K562 (cell line): Measurements from ENCODE around the gene E2F1. TPM values are rescaled to one million over a fixed set of nuclear protein-coding genes. Genes with fewer than 3 reads are reported as not detected.

Source experiments
- BHLHE40 ChIP-seq: IDR thresholded peaks from 2 replicates; pipeline ENCODE4 v1.6.1; 2011; ENCODE audit warnings: low read length, improper control_type of control experiment
- DMBX1 ChIP-seq: fragments of 250-450 bp; sonication (Bioruptor Pico); IDR thresholded peaks from 2 replicates; pipeline ENCODE4 v1.8.0; 2022; ENCODE audit warnings: inconsistent platforms, mild to moderate bottlenecking, moderate library complexity, borderline replicate concordance
- EGR1 ChIP-seq: fragments of 450-650 bp; conservative IDR thresholded peaks from 2 replicates; pipeline ENCODE4 v1.6.1; 2017; ENCODE audit warnings: mild to moderate bottlenecking
- FOXA1 ChIP-seq: fragments of 450-650 bp; IDR thresholded peaks from 2 replicates; pipeline ENCODE4 v1.6.1; 2016; ENCODE audit warnings: mild to moderate bottlenecking, borderline replicate concordance
- MTA3 ChIP-seq: fragments of 450-650 bp; formaldehyde crosslinking; IDR thresholded peaks from 2 replicates; pipeline ENCODE4 v1.6.1; 2017; ENCODE audit warnings: mild to moderate bottlenecking, borderline replicate concordance
- RBM39 ChIP-seq: fragments of 200-400 bp; formaldehyde crosslinking; optimal IDR thresholded peaks from 2 replicates; pipeline ENCODE3; 2018; ENCODE audit warnings: low read depth, low read length
- SP2 ChIP-seq: IDR thresholded peaks from 2 replicates; pipeline ENCODE4 v1.6.1; 2011; ENCODE audit warnings: mild to moderate bottlenecking, low read depth, low read length, moderate library complexity; ENCODE audit not compliant: poor library complexity, severe bottlenecking; ENCODE audit errors: extremely low read depth
- STAT5B ChIP-seq: fragments of 250-450 bp; sonication (Bioruptor Pico); IDR thresholded peaks from 2 replicates; pipeline ENCODE4 v1.8.0; 2021; ENCODE audit warnings: mild to moderate bottlenecking, inconsistent platforms
- TAF1 ChIP-seq: IDR thresholded peaks from 2 replicates; pipeline ENCODE4 v1.6.1; 2011; ENCODE audit warnings: mild to moderate bottlenecking, low read length, moderate library complexity; ENCODE audit not compliant: insufficient read depth, control insufficient read depth, severe bottlenecking; ENCODE audit errors: extremely low read depth
- TSC22D4 ChIP-seq: fragments of 450-650 bp; IDR thresholded peaks from 2 replicates; pipeline ENCODE4 v1.6.1; 2016; ENCODE audit warnings: missing genetic modification characterization, missing biosample characterization, control low read depth
- ZBTB17 ChIP-seq: fragments of 450-650 bp; formaldehyde crosslinking; IDR thresholded peaks from 2 replicates; pipeline ENCODE4 v1.4.0; 2020; ENCODE audit warnings: mild to moderate bottlenecking
- ZNF146 ChIP-seq: IDR thresholded peaks from one replicate; pipeline ENCODE4 v1.6.1; 2018; ENCODE audit warnings: missing compliant biosample characterization; ENCODE audit not compliant: unreplicated experiment
- ZNF316 ChIP-seq: fragments of 450-650 bp; IDR thresholded peaks from 2 replicates; pipeline ENCODE4 v1.6.1; 2016
- ZNF668 ChIP-seq: fragments of 250-450 bp; sonication (Bioruptor Pico); IDR thresholded peaks from 2 replicates; pipeline ENCODE4 v1.8.0; 2022; ENCODE audit warnings: mild to moderate bottlenecking, inconsistent platforms
- polyA plus RNA-seq, 8 experiments: library from polyadenylated mRNA; depleted of rRNA in 4 of 8; stranded (reverse) in 5 of 8; unstranded in 3 of 8; fragments of >200 nt; fragmentation: Nextera tagmentation in 2 of 8; fragmentation: Illumina TruSeq in 1 of 8; extraction: Ambion mirVana in 2 of 8; extraction: Trizol in 1 of 8; gene quantifications; 2 replicates each; pipeline versions ENCODE4 v1.2.1 to v1.2.3, GENCODE V29; 2011 to 2014; ENCODE audit warnings: inconsistent platforms in 1 of 8, missing spikeins in 1 of 8
- total RNA-seq, 7 experiments: library from RNA; depleted of rRNA in 6 of 7; stranded (reverse); fragments of >200 nt in 6 of 7; fragmentation: Illumina TruSeq in 2 of 7; extraction: Trizol in 2 of 7; gene quantifications; 2 replicates each; pipeline versions ENCODE4 v1.2.1 to v1.2.3, GENCODE V29; 2011 to 2021; ENCODE audit warnings: low replicate concordance in 1 of 7
- TF ChIP-seq, protein P1 (sequence below), 2 experiments: fragments of 450-650 bp; IDR thresholded peaks; 2 replicates each; pipeline ENCODE4 v1.6.1; 2016; ENCODE audit warnings: mild to moderate bottlenecking in 2 of 2, borderline replicate concordance in 1 of 2, low read depth in 1 of 2, moderate library complexity in 1 of 2
- TF ChIP-seq, protein P2 (sequence below), 2 experiments: fragments of 450-650 bp in 1 of 2; IDR thresholded peaks; 2 replicates each; pipeline ENCODE4 v1.6.1; 2011 to 2017; ENCODE audit warnings: low read depth in 2 of 2, antibody characterized with exemption in 1 of 2, borderline replicate concordance in 1 of 2, low read length in 1 of 2, mild to moderate bottlenecking in 1 of 2, mixed read lengths in 1 of 2; ENCODE audit not compliant: control insufficient read depth in 1 of 2

Gene E2F1
- total and polyA plus RNA-seq, 9 of the 15 experiments (the other 6 are each of a cell fraction or from before 2014, with no cell fraction given) = 0.14 to 30.6 (median 13.1) TPM

DNA sequence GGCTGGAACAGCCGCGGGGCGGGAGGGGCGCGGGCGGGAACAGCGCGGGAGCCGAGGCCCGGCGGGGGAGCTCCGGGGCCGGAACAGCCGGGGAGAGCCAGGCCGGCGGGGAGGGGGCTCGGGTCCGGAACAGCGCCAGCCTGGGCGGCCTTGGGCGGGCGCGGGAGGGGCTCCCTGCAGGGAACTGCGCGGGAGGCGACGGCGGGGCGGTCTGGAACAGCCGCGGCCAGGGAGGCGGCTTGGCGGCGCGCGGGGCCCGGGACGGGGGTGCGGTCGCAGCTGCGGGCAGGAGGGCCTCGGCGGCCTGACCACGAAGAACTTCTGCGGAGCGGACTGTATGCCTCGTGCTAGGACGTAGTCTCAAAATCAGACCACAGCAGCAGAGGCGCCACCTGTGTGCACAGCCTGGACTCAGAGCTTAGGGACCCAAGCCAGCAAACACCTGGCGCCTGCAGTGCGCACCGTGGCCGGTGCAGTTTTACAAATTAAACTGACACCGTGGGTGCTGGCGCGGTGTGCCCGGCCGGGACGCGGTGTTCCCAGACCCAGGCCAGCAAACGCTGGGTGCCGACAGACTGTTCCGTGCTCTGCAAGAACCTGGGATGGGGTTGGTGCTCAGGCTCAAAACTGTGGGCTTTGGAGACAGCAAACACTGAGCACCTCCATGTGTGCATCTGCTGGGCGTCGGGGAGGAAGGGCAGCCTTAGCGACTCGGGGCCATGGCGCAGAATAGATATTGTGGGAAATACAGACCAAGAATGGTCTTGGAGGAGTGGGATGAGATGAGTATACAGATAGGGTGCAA is 46.2 kb upstream of the E2F1 start (continued):
- TF ChIP-seq, protein P1, sequence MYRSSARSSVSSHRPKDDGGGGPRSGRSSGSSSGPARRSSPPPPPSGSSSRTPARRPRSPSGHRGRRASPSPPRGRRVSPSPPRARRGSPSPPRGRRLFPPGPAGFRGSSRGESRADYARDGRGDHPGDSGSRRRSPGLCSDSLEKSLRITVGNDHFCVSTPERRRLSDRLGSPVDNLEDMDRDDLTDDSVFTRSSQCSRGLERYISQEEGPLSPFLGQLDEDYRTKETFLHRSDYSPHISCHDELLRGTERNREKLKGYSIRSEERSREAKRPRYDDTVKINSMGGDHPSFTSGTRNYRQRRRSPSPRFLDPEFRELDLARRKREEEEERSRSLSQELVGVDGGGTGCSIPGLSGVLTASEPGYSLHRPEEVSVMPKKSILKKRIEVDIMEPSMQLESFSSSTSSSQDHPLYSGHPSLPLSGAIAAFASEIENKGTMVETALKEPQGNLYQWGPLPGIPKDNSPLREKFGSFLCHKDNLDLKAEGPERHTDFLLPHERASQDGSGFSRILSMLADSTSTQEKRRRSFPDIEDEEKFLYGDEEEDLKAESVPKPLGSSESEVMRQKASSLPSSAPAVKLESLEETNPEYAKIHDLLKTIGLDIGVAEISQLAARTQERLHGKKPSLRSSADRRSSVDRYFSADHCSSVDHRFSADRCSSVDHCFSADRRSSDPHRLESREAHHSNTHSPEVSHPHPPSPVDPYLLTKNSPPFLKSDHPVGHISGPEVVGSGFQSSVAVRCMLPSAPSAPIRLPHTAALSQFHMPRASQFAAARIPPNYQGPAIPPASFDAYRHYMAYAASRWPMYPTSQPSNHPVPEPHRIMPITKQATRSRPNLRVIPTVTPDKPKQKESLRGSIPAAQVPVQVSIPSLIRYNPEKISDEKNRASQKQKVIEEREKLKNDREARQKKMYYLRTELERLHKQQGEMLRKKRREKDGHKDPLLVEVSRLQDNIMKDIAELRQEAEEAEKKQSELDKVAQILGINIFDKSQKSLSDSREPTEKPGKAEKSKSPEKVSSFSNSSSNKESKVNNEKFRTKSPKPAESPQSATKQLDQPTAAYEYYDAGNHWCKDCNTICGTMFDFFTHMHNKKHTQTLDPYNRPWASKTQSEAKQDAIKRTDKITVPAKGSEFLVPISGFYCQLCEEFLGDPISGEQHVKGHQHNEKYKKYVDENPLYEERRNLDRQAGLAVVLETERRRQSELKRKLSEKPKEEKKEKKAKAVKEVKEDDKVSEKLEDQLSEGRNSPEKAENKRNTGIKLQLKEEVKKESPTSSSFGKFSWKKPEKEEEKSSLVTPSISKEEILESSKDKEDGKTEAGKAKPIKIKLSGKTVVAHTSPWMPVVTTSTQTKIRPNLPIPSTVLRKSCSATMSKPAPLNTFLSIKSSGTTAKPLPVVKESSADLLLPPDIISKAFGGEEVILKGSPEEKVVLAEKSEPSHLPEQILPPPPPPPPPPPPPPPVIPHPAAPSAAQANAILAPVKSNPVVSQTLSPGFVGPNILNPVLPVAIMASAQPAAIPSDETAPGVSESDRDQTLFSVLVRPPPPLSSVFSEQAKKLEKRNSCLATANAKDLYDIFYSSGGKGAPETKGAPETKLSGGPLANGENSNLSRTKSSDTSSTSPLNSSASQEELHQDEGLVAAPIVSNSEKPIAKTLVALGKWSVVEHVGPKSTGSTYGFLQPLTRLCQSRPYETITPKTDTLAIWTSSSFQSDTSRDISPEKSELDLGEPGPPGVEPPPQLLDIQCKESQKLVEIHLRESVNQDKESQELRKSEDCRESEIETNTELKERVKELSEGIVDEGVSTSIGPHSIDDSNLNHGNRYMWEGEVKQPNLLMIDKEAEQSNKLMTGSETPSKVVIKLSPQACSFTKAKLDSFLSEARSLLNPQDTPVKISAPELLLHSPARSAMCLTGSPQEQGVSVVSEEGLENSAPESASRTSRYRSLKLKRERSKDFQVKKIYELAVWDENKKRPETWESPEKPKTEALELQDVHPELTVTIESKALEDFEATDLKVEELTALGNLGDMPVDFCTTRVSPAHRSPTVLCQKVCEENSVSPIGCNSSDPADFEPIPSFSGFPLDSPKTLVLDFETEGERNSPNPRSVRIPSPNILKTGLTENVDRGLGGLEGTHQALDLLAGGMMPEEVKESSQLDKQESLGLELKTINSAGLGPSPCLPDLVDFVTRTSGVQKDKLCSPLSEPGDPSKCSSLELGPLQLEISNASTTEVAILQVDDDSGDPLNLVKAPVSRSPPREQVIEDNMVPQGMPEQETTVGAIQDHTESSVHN (IDR thresholded peaks at IDR 0.05; ENCODE audit: borderline replicate concordance in 1 of 2, low read depth in 1 of 2) = no peak
- TF ChIP-seq RBM39 (no peak), EGR1 (no peak), ZNF316 (no peak), SP2 (no peak), FOXA1 (no peak), BHLHE40 (no peak), TSC22D4 (tag) (no peak), STAT5B (CRISPR knock-in tag) (no peak), MTA3 (peak; percentile 59; the same call in 1 of the 2 replicates), ZBTB17 (CRISPR knock-in tag) (0 out of 2 replicates have a peak, but pooled peaks have one; percentile 20), TAF1 (peak; percentile 13), ZNF146 (no peak), DMBX1 (CRISPR knock-in tag) (peak; percentile 20; the same call in 1 of the 2 replicates), ZNF668 (CRISPR knock-in tag) (no peak)
- TF ChIP-seq, protein P2, sequence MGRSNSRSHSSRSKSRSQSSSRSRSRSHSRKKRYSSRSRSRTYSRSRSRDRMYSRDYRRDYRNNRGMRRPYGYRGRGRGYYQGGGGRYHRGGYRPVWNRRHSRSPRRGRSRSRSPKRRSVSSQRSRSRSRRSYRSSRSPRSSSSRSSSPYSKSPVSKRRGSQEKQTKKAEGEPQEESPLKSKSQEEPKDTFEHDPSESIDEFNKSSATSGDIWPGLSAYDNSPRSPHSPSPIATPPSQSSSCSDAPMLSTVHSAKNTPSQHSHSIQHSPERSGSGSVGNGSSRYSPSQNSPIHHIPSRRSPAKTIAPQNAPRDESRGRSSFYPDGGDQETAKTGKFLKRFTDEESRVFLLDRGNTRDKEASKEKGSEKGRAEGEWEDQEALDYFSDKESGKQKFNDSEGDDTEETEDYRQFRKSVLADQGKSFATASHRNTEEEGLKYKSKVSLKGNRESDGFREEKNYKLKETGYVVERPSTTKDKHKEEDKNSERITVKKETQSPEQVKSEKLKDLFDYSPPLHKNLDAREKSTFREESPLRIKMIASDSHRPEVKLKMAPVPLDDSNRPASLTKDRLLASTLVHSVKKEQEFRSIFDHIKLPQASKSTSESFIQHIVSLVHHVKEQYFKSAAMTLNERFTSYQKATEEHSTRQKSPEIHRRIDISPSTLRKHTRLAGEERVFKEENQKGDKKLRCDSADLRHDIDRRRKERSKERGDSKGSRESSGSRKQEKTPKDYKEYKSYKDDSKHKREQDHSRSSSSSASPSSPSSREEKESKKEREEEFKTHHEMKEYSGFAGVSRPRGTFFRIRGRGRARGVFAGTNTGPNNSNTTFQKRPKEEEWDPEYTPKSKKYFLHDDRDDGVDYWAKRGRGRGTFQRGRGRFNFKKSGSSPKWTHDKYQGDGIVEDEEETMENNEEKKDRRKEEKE (IDR thresholded peaks at IDR 0.05; ENCODE audit: borderline replicate concordance in 1 of 2, control insufficient read depth in 1 of 2, low read depth in 2 of 2, low read length in 1 of 2) = peak in 1 of 2 experiments; percentile 28; a peak in 1 of 4 replicates
